ENCODE measurements around the gene THADA.
A peak's percentile ranks its signal among the peaks of the same experiment; 100 is the strongest.
"Not testable (repeated sequence)": the region's sequence is repeated elsewhere in the genome, so short reads cannot be mapped to it uniquely, and the experiment has no call there.

Gene THADA

GRCh38 chr2:43604674-43605073 lies 8.8 kb upstream of the THADA start:
- no peak for DNase-seq

- DNase-seq, result not testable (repeated sequence)
Measured at GRCh38 chr2:43600596-43600995, 4.8 kb upstream of the THADA start.

GRCh38 chr2:43594875-43595274 lies 963 bp downstream of the THADA start:
- DNase-seq, result no peak

DNA sequence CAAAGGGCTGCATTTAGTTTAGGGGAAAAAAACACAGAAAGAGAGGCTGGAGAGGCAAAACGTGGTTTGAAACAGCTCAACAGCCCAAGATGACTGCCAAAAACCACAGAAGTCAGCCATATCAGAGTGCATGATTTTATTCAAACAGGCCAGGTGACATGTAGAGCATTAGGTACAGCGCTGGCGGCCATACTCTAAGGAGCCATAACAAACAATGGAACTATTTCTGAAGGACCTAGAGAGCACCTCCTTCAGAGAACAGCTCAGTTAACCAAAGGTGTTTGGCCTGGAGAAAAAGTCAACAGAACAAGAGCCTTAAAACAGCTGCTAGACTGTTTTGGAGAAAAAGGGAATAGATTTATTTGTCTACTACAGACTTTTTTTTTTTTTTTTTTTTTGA lies 2.6 kb downstream of the THADA start:
- no peak for DNase-seq

DNA sequence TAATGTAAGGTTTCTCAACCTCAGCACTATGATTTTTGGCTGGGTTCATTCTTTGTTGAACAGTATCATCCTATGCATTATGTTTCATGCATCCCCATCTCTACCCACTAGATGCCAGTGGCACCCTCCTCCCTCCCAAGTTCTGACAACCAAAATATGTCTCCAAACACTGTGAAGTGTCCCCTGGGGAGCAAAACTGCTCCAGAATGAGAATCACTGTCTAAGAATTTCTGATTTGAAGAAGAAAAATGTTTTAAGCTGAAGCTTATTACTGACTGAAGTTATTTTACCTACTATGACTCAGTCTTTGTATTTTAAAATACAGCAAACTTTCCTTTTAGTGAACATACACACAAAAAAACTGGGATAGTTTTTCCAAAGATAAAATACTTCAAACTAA lies 3.4 kb downstream of the THADA start:
- DNase-seq, result no peak

DNA sequence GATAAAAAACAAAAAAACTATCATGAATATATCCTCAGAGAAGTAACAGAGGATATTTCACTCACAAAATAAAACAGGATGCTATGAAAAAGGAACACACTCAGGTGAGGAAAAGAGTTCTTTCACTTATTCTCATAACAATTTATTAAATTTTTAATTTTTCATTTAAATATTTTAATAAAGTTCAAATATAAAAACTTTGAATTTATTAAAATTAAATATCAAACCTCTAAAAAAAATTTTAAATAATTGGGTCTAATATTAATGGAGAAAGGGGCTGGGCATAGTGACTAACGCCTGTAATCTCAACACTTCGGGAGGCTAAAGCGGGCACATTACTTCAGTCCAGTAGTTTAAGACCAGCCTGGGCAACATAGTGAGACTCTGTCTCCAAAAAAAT lies 10.1 kb downstream of the THADA start:
- no peak for DNase-seq

DNA sequence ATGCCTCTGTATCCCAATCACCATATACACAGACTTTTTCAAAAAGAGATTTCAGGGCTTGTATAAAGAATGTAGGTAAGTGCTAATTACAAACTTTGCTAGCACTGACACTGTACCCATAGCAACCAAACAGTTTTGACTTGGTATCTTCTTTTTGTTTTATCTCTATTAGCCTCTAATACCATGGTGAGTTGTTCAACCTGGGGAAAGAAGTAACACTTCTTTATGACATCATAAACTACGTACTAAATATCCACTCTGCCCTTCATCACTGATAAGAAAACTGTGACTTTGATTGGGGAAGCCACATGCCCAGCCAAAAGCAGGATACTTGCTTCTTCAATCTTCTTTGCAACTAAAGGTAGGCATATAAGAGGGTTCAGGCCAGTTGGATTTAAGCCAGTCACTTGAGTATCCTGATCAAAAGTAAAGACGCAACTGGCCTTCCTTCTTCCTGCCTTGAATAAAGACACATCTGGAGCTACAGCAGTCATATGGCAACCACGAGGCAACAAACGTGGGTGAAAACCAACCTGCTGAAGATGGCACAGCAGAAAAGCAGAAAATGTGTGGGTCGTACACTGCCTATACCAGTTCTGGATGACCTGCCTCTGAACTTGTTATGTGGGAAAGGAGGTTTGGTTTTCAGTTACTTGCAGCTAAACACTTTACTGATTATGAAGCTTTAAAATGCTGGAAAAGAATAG lies 16.4 kb downstream of the THADA start:
- DNase-seq, result no peak

DNA sequence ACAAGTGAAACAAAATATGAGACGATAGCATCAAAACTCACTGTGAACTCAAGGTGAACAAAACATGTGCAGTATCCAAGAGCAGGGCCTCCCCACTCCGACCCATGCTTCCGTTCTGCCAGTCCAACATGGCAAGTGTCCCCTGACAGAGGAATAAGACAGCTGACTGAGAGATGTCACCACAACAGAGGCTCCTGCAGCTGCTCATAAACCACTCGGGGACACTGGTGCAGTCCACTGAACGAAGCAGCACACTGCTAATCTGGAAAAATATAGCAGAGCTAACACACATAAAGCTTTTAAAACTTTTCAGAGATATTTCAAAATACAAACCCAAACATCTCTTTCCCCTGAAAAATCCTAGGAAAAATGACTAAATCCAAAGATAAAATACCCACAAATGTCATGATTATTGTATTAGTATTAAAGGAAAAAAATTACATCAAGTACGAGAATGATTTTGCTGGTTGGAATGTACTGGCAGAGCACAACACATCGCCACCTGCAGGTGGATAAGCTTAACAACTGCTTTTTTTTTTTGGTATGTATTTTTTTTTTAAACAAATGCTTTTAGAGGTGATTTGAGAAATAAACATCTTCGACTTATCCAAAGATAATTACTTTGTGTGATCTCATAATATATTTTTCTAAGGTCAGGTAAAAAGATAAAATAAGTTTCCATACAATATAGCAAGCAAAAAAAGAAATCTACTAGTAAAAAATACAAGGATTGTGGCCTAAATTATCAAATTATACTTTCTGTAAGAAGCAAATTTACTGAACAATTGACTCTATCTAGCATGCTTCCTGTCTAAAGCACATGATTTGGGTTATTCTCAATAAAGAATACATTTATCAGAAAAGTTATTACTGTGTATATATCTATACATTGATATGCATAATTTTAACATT lies 18.6 kb downstream of the THADA start:
- DNase-seq, result no peak

GRCh38 chr2:43572244-43572643 lies 23.6 kb downstream of the THADA start:
- no peak for DNase-seq

- DNase-seq, result peak in 1 of 2 experiments; percentile 36
Measured at GRCh38 chr2:43569921-43570320, 25.9 kb downstream of the THADA start.

DNA sequence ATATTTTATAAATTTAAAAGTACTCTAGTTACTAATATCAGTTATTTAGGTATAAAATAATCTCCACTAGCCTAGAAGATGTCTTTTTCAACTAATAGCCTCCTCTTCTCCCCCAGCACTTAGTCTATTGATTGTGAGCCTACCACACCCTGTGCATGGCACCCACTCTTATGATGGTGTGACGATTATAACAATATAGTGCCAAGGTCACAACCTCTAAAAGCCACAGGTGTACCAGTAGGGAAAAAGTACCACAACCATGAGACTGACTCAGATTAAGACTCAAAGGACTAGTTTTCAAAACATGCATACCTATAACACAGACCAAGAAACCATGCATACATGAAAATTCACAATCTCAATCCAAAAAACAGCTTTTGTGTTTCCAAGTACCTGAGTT lies 27.6 kb downstream of the THADA start:
- DNase-seq, result no peak

DNA sequence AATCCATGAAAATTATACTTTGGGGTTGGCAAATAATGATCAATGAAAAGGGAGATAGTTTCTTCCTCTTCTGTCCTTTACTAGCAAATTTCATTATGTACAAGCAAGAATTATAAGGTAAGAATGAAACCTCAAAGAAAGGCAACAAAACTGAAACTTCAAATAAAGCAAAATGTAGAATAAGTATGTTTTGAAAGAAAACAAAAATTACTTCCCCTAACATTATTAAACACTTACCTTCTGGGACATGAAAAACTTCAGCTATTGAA lies 29.4 kb downstream of the THADA start:
- no peak for DNase-seq

GRCh38 chr2:43563679-43564078 lies 32.2 kb downstream of the THADA start:
- no peak for DNase-seq

GRCh38 chr2:43560231-43560547 lies 35.6 kb downstream of the THADA start:
- no peak for DNase-seq

GRCh38 chr2:43559391-43560230 lies 36.2 kb downstream of the THADA start:
- DNase-seq, result peak; percentile 22 to 41

DNA sequence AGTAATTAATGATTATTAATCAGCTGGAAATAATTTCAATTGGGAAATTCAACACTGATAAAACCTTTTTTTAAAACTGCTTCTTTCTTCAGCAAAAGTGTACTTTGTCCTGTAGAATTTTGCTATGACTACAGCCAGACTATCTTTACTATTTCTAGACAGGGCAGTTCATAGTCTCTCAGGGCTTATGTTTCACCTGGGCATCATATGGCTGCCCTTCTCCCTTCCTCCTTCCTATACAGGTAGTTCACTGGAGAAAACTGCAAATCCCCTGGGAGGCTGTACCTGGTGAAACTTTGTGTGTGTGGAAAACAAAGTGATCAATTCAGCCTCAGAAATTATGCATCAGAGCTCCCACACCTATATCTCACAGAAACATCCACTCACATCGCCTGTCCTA lies 38.6 kb downstream of the THADA start:
- no peak for DNase-seq

DNA sequence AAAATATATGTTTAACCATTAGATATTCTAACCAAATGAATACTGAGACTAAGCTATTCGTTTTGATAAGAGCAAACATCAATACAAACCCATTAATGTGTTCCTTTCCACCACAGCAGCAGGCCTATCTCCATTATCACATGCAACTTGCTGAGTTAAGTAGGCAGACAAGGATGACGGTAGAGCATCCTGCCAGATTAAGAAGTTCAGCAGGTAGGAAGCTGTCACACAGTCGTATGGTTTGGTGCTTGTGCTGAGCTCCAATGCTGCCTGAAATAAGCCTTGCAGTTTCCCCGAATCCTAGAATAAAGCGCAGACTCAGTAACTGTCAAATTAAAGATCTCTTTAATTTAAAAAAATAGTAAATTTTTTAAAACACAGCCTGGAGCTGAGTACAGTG lies 39.6 kb downstream of the THADA start:
- no peak for DNase-seq

DNA sequence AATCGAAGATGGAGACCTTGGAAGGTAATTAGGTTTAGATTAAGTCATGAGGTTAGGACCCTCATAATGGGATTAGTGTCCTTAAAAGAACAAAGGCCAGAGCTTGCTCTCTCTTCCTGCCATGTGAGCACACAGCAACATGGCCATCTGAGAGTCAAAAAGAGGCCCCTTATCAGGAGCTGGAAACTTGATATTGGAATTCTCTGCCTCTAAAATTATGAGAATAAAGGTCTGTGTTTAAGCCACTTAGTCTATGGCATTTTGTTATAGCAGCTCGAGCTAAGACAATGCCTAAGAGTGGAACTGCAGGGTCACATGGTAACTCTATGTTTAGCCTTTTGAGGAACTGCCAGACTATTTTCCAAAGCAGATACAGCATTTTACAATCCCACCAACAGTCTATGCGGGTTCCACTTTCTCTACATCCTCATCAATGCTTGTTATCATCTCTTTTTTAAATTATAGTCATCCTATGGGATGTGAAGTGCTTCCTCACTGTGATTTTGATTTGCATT lies 42.4 kb downstream of the THADA start:
- no peak for DNase-seq

GRCh38 chr2:43551990-43552389 lies 43.8 kb downstream of the THADA start:
- DNase-seq, result no peak

- not testable (repeated sequence) for DNase-seq
Measured at GRCh38 chr2:43548381-43548780, 47.5 kb downstream of the THADA start.

- no peak for DNase-seq
Measured at GRCh38 chr2:43542285-43542933, 53.4 kb downstream of the THADA start.

DNA sequence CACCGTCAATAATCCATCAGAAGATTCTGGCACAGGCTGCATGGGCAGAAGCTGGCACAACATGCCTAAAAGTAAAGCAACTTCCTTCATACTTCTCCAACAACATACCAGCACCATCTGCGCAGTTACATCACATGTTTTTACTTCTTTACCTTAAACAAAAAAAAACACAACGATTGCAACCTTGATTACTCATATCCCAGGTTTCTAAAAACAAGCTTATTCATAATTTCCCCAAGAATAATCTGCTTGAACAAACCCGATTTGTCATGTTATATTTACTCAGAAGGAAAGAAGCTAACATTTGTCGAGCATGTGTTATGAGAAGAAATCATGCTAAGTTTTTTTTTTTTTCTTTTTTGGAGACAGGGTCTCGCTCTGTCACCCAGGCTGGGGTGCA lies 54.7 kb downstream of the THADA start:
- no peak for DNase-seq
